Measurements from ENCODE around the gene IL23A.

IL23A gene

DNA sequence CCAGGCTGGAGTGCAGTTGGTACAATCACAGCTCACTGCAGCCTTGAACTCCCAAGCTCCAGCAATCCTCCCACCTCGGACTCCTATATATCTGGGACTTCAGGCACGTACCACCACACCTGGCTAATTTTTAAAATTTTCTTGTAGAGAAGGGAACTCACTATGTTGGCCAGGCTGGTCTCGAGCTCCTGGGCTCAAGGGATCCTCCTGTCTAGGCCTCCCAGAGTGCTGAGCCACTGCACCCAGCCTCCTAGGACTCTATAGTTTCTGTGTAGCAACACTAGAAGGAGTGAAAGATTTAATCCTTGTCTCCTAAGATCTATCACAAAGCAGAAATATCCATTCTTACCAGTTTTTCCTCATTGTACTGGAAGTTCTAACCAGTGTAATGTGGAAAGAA is 28.3 kb downstream of the IL23A start:
- Histone ChIP-seq H4K91ac (ENCODE audit: low read depth, low read length, poor library complexity) (no peak overlapping the region), H2BK12ac (ENCODE audit: low read length) (no peak overlapping the region), H3K4me2 (ENCODE audit: insufficient read depth, low read length, poor library complexity, severe bottlenecking) (no peak overlapping the region), H2BK5ac (ENCODE audit: low read length) (no peak overlapping the region), H3K27ac (replicated peaks; ENCODE audit: low read length) (no peak overlapping the region), H2AFZ (ENCODE audit: low read length) (no peak overlapping the region), H2BK120ac (ENCODE audit: low read depth, low read length) (no peak overlapping the region), H3K4ac (ENCODE audit: low read length) (no peak overlapping the region), H3K27me3 (ENCODE audit: control insufficient read depth in 3 of 3, insufficient read depth in 3 of 3, low read depth in 1 of 3, low read length in 3 of 3) (no peaks in the 10 kb centered on the region), H3K4me1 (ENCODE audit: control insufficient read depth in 2 of 2, insufficient read depth in 1 of 2, low read depth in 1 of 2, low read length in 2 of 2) (no peaks in the 10 kb centered on the region), H3K4me3 (ENCODE audit: low read length in 2 of 2) (no peak overlapping the region), H2BK15ac (ENCODE audit: low read length) (no peak overlapping the region), H4K8ac (ENCODE audit: low read depth, low read length) (no peak overlapping the region), H3K9me3 (replicated peaks in 1 of 2; ENCODE audit: control insufficient read depth in 2 of 2, insufficient read depth in 1 of 2, low read depth in 1 of 2, low read length in 2 of 2) (no peaks in the 10 kb centered on the region), H3K23ac (ENCODE audit: low read depth, low read length, poor library complexity) (no peak overlapping the region), H3K36me3 (replicated peaks in 1 of 2; ENCODE audit: control insufficient read depth in 2 of 2, insufficient read depth in 2 of 2, low read length in 2 of 2) (no peaks in the 10 kb centered on the region), H3K9ac (ENCODE audit: low read depth, low read length, poor library complexity) (no peak overlapping the region), H3K79me1 (ENCODE audit: low read depth, low read length) (no peaks in the 10 kb centered on the region), H2AK5ac (ENCODE audit: low read depth, low read length) (no peak overlapping the region), H3K18ac (ENCODE audit: low read length) (no peak overlapping the region), H3K14ac (ENCODE audit: low read length) (no peak overlapping the region)
- DNase-seq (ENCODE audit: low spot score), result no peak
- WGBS, 2 donors (ENCODE audit: extremely low coverage in 2 of 2, insufficient read length in 2 of 2, insufficient replicate concordance in 1 of 2), result no CpG with 5 or more reads among the region's 3 CpGs

DNA sequence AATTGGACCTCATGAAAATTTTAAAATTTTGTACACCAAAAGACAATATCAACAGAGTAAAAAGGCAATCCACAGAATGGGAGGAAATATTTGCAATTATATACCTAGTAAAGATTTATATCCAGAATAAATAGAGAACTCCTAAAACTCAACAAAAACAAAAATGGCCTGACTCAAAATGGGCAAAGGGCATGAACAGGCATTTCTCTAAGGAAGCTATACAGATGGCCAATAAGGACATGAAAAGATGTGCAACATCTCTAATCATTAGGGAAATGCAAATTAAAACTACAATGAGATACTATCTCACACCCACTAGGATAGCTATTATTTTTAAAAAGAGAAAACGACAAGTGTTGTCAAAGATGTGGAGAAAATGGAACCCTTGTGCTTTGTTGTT is 34.8 kb downstream of the IL23A start:
- Histone ChIP-seq H3K4me2 (ENCODE audit: insufficient read depth, low read length, poor library complexity, severe bottlenecking) (no peak overlapping the region), H3K4ac (ENCODE audit: low read length) (no peak overlapping the region), H2AK5ac (ENCODE audit: low read depth, low read length) (no peak overlapping the region), H3K36me3 (replicated peaks in 1 of 2; ENCODE audit: control insufficient read depth in 2 of 2, insufficient read depth in 2 of 2, low read length in 2 of 2) (no peaks in the 10 kb centered on the region), H2BK15ac (ENCODE audit: low read length) (no peak overlapping the region), H3K4me3 (ENCODE audit: low read length in 2 of 2) (no peak overlapping the region), H3K9ac (ENCODE audit: low read depth, low read length, poor library complexity) (no peak overlapping the region), H4K91ac (ENCODE audit: low read depth, low read length, poor library complexity) (no peak overlapping the region), H3K18ac (ENCODE audit: low read length) (no peak overlapping the region), H3K79me1 (ENCODE audit: low read depth, low read length) (no peaks in the 10 kb centered on the region), H2BK120ac (ENCODE audit: low read depth, low read length) (no peak overlapping the region), H3K4me1 (ENCODE audit: control insufficient read depth in 2 of 2, insufficient read depth in 1 of 2, low read depth in 1 of 2, low read length in 2 of 2) (peaks cover 0 to 9% of the 10 kb centered on the region in 2 donors), H3K14ac (ENCODE audit: low read length) (no peak overlapping the region), H2BK12ac (ENCODE audit: low read length) (no peak overlapping the region), H3K23ac (ENCODE audit: low read depth, low read length, poor library complexity) (no peak overlapping the region), H3K27me3 (ENCODE audit: control insufficient read depth in 3 of 3, insufficient read depth in 3 of 3, low read depth in 1 of 3, low read length in 3 of 3) (peaks cover 0 to 4% (median 0%) of the 10 kb centered on the region in 3 experiments), H3K27ac (replicated peaks; ENCODE audit: low read length) (no peak overlapping the region), H4K8ac (ENCODE audit: low read depth, low read length) (no peak overlapping the region), H2AFZ (ENCODE audit: low read length) (no peak overlapping the region), H2BK5ac (ENCODE audit: low read length) (no peak overlapping the region), H3K9me3 (replicated peaks in 1 of 2; ENCODE audit: control insufficient read depth in 2 of 2, insufficient read depth in 1 of 2, low read depth in 1 of 2, low read length in 2 of 2) (peaks cover 0 to 5% of the 10 kb centered on the region in 2 donors)
- DNase-seq (ENCODE audit: low spot score), result no peak
- WGBS, 2 donors (ENCODE audit: extremely low coverage in 2 of 2, insufficient read length in 2 of 2, insufficient replicate concordance in 1 of 2), result no CpG with 5 or more reads among the region's 1 CpG

DNA sequence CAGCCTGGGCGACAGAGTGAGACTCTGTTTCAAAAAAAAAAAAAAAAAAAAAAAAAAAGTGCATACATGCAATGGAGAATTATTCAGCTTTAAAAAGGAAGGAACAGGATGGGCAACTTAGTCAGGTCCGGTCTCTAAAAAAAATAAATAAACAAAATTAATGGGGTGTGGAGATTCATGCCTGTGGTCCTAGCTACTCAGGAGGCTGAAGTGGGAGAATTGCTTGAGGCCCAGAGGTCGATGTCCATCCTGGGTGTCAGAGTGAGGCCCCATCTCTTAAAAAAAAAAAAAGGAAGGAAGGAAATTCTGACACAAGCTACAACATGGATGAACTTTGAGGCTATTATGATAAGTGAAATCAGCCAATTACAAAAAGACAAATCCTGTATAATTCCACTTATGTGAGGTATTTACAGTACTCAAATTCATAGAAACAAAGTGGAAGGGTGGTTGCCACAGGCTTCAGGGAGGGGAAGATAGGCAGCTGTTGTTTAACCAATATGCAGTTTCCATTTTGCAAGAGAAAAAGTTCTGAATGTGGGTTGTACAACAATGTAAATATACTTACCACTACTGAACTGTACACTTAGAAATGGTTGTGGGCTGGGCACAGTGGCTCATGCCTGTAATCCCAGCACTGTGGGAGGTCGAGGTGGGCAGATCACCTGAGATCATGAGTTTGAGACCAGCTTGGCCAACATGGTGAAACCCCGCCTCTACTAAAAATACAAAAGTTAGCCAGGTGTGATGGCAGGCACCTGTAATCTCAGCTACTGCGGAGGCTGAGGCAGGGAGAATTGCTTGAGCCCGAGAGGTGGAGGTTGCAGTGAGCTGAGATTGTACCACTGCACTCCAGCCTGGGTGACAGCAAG is 36.3 kb downstream of the IL23A start:
- Histone ChIP-seq H2BK15ac (ENCODE audit: low read length) (no peak overlapping the region), H3K27me3 (ENCODE audit: control insufficient read depth in 3 of 3, insufficient read depth in 3 of 3, low read depth in 1 of 3, low read length in 3 of 3) (peaks cover 0 to 4% (median 0%) of the 10 kb centered on the region in 3 experiments), H3K14ac (ENCODE audit: low read length) (no peak overlapping the region), H3K4me2 (ENCODE audit: insufficient read depth, low read length, poor library complexity, severe bottlenecking) (no peak overlapping the region), H3K4me3 (ENCODE audit: low read length in 2 of 2) (no peak overlapping the region), H2BK120ac (ENCODE audit: low read depth, low read length) (no peak overlapping the region), H2AK5ac (ENCODE audit: low read depth, low read length) (no peak overlapping the region), H3K79me1 (ENCODE audit: low read depth, low read length) (no peaks in the 10 kb centered on the region), H3K36me3 (replicated peaks in 1 of 2; ENCODE audit: control insufficient read depth in 2 of 2, insufficient read depth in 2 of 2, low read length in 2 of 2) (no peaks in the 10 kb centered on the region), H3K9me3 (replicated peaks in 1 of 2; ENCODE audit: control insufficient read depth in 2 of 2, insufficient read depth in 1 of 2, low read depth in 1 of 2, low read length in 2 of 2) (peaks cover 0 to 5% of the 10 kb centered on the region in 2 donors), H3K23ac (ENCODE audit: low read depth, low read length, poor library complexity) (no peak overlapping the region), H4K8ac (ENCODE audit: low read depth, low read length) (no peak overlapping the region), H3K18ac (ENCODE audit: low read length) (no peak overlapping the region), H3K9ac (ENCODE audit: low read depth, low read length, poor library complexity) (no peak overlapping the region), H2BK5ac (ENCODE audit: low read length) (no peak overlapping the region), H2AFZ (ENCODE audit: low read length) (no peak overlapping the region), H4K91ac (ENCODE audit: low read depth, low read length, poor library complexity) (no peak overlapping the region), H3K27ac (replicated peaks; ENCODE audit: low read length) (no peak overlapping the region), H3K4ac (ENCODE audit: low read length) (no peak overlapping the region), H3K4me1 (ENCODE audit: control insufficient read depth in 2 of 2, insufficient read depth in 1 of 2, low read depth in 1 of 2, low read length in 2 of 2) (peaks cover 0 to 9% of the 10 kb centered on the region in 2 donors), H2BK12ac (ENCODE audit: low read length) (no peak overlapping the region)
- no CpG with 5 or more reads among the region's 7 CpGs for WGBS, 2 donors (ENCODE audit: extremely low coverage in 2 of 2, insufficient read length in 2 of 2, insufficient replicate concordance in 1 of 2)
- no peak for DNase-seq (ENCODE audit: low spot score)

DNA sequence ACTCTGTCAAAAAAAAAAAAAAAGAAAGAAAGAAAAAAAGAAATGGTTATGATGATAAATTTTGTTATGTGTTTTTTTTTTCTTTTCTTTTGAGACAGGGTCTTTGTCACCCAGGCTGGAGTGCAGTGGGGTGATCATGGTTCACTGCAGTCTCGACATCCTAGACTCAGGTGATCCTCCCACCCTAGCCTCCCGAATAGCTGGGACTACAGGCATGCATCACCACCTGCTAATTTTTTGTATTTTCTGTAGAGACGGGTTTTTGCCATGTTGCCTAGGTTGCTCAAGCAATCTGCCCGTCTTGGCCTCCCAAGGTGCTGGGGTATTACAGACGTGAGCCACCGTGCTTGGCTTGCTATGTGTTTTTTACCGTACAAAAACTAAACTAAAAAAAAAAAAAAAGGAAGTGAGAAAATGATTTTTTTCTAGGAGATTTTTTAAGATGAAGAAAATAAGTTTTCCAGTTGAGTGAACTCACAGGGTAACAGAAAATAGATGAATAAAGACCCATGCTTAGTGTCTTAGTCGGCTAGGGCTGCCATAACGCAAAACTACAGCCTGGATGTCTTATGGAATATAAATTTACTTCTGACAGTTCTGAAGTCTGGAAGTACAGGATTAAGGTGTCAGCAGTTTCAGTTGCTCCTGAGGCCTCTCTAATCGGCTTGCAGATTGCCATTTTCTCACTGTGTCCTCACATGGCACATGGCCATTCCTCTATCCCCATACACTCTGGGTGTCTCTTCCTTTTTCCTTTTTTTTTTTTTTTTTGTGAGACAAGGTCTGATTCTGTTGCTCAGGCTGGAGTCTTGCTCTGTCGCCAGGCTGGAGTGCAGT is 37.1 kb downstream of the IL23A start:
- Histone ChIP-seq H3K27ac (replicated peaks; ENCODE audit: low read length) (no peak overlapping the region), H3K23ac (ENCODE audit: low read depth, low read length, poor library complexity) (no peak overlapping the region), H3K4me1 (ENCODE audit: control insufficient read depth in 2 of 2, insufficient read depth in 1 of 2, low read depth in 1 of 2, low read length in 2 of 2) (peaks cover 0 to 9% of the 10 kb centered on the region in 2 donors), H3K27me3 (ENCODE audit: control insufficient read depth in 3 of 3, insufficient read depth in 3 of 3, low read depth in 1 of 3, low read length in 3 of 3) (peaks cover 0 to 4% (median 0%) of the 10 kb centered on the region in 3 experiments), H4K8ac (ENCODE audit: low read depth, low read length) (no peak overlapping the region), H3K9ac (ENCODE audit: low read depth, low read length, poor library complexity) (no peak overlapping the region), H3K4me3 (ENCODE audit: low read length in 2 of 2) (no peak overlapping the region), H4K91ac (ENCODE audit: low read depth, low read length, poor library complexity) (no peak overlapping the region), H3K4ac (ENCODE audit: low read length) (no peak overlapping the region), H3K18ac (ENCODE audit: low read length) (no peak overlapping the region), H3K36me3 (replicated peaks in 1 of 2; ENCODE audit: control insufficient read depth in 2 of 2, insufficient read depth in 2 of 2, low read length in 2 of 2) (no peaks in the 10 kb centered on the region), H2AFZ (ENCODE audit: low read length) (peak overlapping the region; percentile 22), H3K79me1 (ENCODE audit: low read depth, low read length) (no peaks in the 10 kb centered on the region), H2BK5ac (ENCODE audit: low read length) (no peak overlapping the region), H3K4me2 (ENCODE audit: insufficient read depth, low read length, poor library complexity, severe bottlenecking) (no peak overlapping the region), H2BK120ac (ENCODE audit: low read depth, low read length) (no peak overlapping the region), H3K9me3 (replicated peaks in 1 of 2; ENCODE audit: control insufficient read depth in 2 of 2, insufficient read depth in 1 of 2, low read depth in 1 of 2, low read length in 2 of 2) (peaks cover 0 to 5% of the 10 kb centered on the region in 2 donors), H2AK5ac (ENCODE audit: low read depth, low read length) (no peak overlapping the region), H3K14ac (ENCODE audit: low read length) (no peak overlapping the region), H2BK15ac (ENCODE audit: low read length) (no peak overlapping the region), H2BK12ac (ENCODE audit: low read length) (no peak overlapping the region)
- WGBS, 2 donors (ENCODE audit: extremely low coverage in 2 of 2, insufficient read length in 2 of 2, insufficient replicate concordance in 1 of 2), result no CpG with 5 or more reads among the region's 11 CpGs
- DNase-seq (ENCODE audit: low spot score), result no peak
